Upper lobe of left lung (tissue), 6 donors: ENCODE data around the gene SCRN2. TPM values are rescaled to one million over a fixed set of nuclear protein-coding genes. Genes with fewer than 3 reads are reported as not detected.
A peak's percentile ranks its signal among the peaks of the same experiment; 100 is the strongest.

ENCODE experiments used
- ATAC-seq, 2 donors: fragments of 200-7000 bp; cut with Tn5 transposase; one replicate each; pipeline ENCODE4 v1.9.1; 2022; ENCODE audit warnings: mild to moderate bottlenecking in 2 of 2, moderate library complexity in 2 of 2; ENCODE audit not compliant: low FRiP score in 2 of 2
- DNase-seq, 2 donors: peaks; one replicate each; pipeline ENCODE4 v3.0.0-alpha.2; 2019 to 2020
- H3K27ac ChIP-seq, 4 donors: fragments of 200-600 bp; sonication (generic); one replicate each; pipeline ENCODE4 v1.5.1; 2016 to 2019
- H3K27me3 ChIP-seq, 4 donors: fragments of 200-600 bp; sonication (generic); one replicate each; pipeline ENCODE4 v1.5.1; 2017 to 2019
- H3K36me3 ChIP-seq, 4 donors: fragments of 200-600 bp; sonication (generic); one replicate each; pipeline ENCODE4 v1.5.1; 2016 to 2019
- H3K4me1 ChIP-seq, 4 donors: fragments of 200-600 bp; sonication (generic); one replicate each; pipeline ENCODE4 v1.5.1; 2018 to 2019
- H3K4me3 ChIP-seq, 4 donors: fragments of 200-600 bp; sonication (generic); one replicate each; pipeline ENCODE4 v1.5.1; 2017 to 2019; ENCODE audit warnings: mild to moderate bottlenecking in 2 of 4, moderate library complexity in 1 of 4
- H3K9me3 ChIP-seq, 4 donors: fragments of 200-600 bp; sonication (generic); one replicate each; pipeline ENCODE4 v1.5.1; 2018 to 2019
- CTCF ChIP-seq, 6 experiments: fragments of 450-650 bp in 4 of 6; fragments of 200-600 bp in 2 of 6; sonication (generic) in 2 of 6; IDR thresholded peaks; one replicate each; pipeline ENCODE4 v1.5.1; 2016 to 2019; ENCODE audit warnings: antibody characterized with exemption in 6 of 6
- EP300 ChIP-seq, 4 donors: sonication (generic); formaldehyde crosslinking; IDR thresholded peaks; one replicate each; pipeline ENCODE4 v1.5.1; 2017; ENCODE audit warnings: antibody characterized with exemption in 4 of 4, control low read depth in 2 of 4
- POLR2A ChIP-seq, 4 donors: fragments of 450-650 bp; IDR thresholded peaks; one replicate each; pipeline ENCODE4 v1.5.1; 2016 to 2017; ENCODE audit warnings: antibody characterized with exemption in 4 of 4, mild to moderate bottlenecking in 2 of 4
- POLR2AphosphoS5 ChIP-seq, 2 donors: sonication (generic); formaldehyde crosslinking; IDR thresholded peaks; one replicate each; pipeline ENCODE4 v1.5.1; 2017; ENCODE audit warnings: antibody characterized with exemption in 2 of 2
- WGBS, 2 donors: methylation state at CpG; one replicate each; pipeline ENCODE4 v1.1.5; 2017 to 2018; 5-methylcytosine and 5-hydroxymethylcytosine counted together
- total RNA-seq, 6 donors: library from RNA; depleted of rRNA in 4 of 6; stranded (reverse); fragments of >200 nt in 4 of 6; gene quantifications; one replicate each; pipeline versions ENCODE4 v1.1.0 to v1.2.1, GENCODE V29; 2016 to 2021
- donor health status: DM: no; HTN: no; CAD: no; lungs with moderate emphysema.
- donor health status: DM: no; HTN: yes; CAD: no; lungs with severe emphysema.

Gene SCRN2
- total RNA-seq, 6 donors from 2014 or later, result 24.4 to 73.3 (median 34.8) TPM

- H3K4me1 ChIP-seq, result peaks cover 42 to 76% (median 50%) of the 10 kb centered on the region in 4 donors
- H3K27ac ChIP-seq, result peak overlapping the region in 2 of 4 donors; percentile 8 to 67
- no peak for ATAC-seq
- no peaks in the 10 kb centered on the region for H3K9me3 ChIP-seq
- no peak for DNase-seq
- H3K27me3 ChIP-seq, result peaks cover 0 to 19% (median 6%) of the 10 kb centered on the region in 4 donors
- peaks cover 0 to 20% (median 0%) of the 10 kb centered on the region in 4 donors for H3K36me3 ChIP-seq
- 37 to 56% methylated on average over 4 to 6 of the region's 6 CpGs for WGBS, 2 donors
- TF ChIP-seq POLR2A (IDR thresholded peaks at IDR 0.05), result no peak
- TF ChIP-seq CTCF (IDR thresholded peaks at IDR 0.05), result no peak
- TF ChIP-seq EP300 (IDR thresholded peaks at IDR 0.05), result no peak
- TF ChIP-seq POLR2AphosphoS5 (IDR thresholded peaks at IDR 0.05), result no peak
- H3K4me3 ChIP-seq, result no peak overlapping the region
Observed at GRCh38 chr17:47843391-47843730, 2.3 kb upstream of the SCRN2 start.

- ATAC-seq (no peak), DNase-seq (no peak)
- H3K4me3 ChIP-seq, result peak overlapping the region in 2 of 4 donors; percentile 75 to 90
- WGBS, 2 donors, result 67 to 69% methylated on average over 15 to 16 of the region's 16 CpGs
- peaks cover 0 to 23% (median 10%) of the 10 kb centered on the region in 4 donors for H3K36me3 ChIP-seq
- H3K9me3 ChIP-seq, result no peaks in the 10 kb centered on the region
- peaks cover 33 to 78% (median 45%) of the 10 kb centered on the region in 4 donors for H3K4me1 ChIP-seq
- TF ChIP-seq POLR2A (IDR thresholded peaks at IDR 0.05) (no peak), POLR2AphosphoS5 (IDR thresholded peaks at IDR 0.05) (peak in 1 of 2 donors; percentile 4)
- peaks cover 0 to 2% (median under 1%) of the 10 kb centered on the region in 4 donors for H3K27me3 ChIP-seq
- H3K27ac ChIP-seq, result peak overlapping the region; percentile 45 to 85 (median 82)
Observed at GRCh38 chr17:47841488-47842291, 617 bp upstream of the SCRN2 start.

GRCh38 chr17:47840001-47840741 is 902 bp downstream of the SCRN2 start:
- H3K9me3 ChIP-seq, result no peaks in the 10 kb centered on the region
- TF ChIP-seq POLR2AphosphoS5 (IDR thresholded peaks at IDR 0.05) (no peak), EP300 (IDR thresholded peaks at IDR 0.05) (no peak), POLR2A (IDR thresholded peaks at IDR 0.05) (no peak), CTCF (IDR thresholded peaks at IDR 0.05) (no peak)
- H3K4me3 ChIP-seq, result peak overlapping the region; percentile 73 to 95 (median 82)
- peaks cover 36 to 77% (median 48%) of the 10 kb centered on the region in 4 donors for H3K4me1 ChIP-seq
- no peaks in the 10 kb centered on the region for H3K27me3 ChIP-seq
- peak overlapping the region; percentile 45 to 85 (median 82) for H3K27ac ChIP-seq
- WGBS, 2 donors, result 43 to 69% methylated on average over 10 to 17 of the region's 17 CpGs
- DNase-seq (no peak), ATAC-seq (no peak)
- H3K36me3 ChIP-seq, result peaks cover 0 to 33% (median 17%) of the 10 kb centered on the region in 4 donors

- Histone ChIP-seq H3K27me3 (no peaks in the 10 kb centered on the region), H3K4me3 (no peak overlapping the region), H3K36me3 (peaks cover 0 to 33% (median 17%) of the 10 kb centered on the region in 4 donors), H3K4me1 (peaks cover 32 to 78% (median 46%) of the 10 kb centered on the region in 4 donors), H3K27ac (no peak overlapping the region), H3K9me3 (no peaks in the 10 kb centered on the region)
- 88 to 95% methylated on average over 4 to 5 of the region's 5 CpGs for WGBS, 2 donors
- TF ChIP-seq POLR2AphosphoS5 (IDR thresholded peaks at IDR 0.05), result no peak
- no peak for TF ChIP-seq EP300 (IDR thresholded peaks at IDR 0.05)
- no peak for TF ChIP-seq CTCF (IDR thresholded peaks at IDR 0.05)
- TF ChIP-seq POLR2A (IDR thresholded peaks at IDR 0.05), result no peak
- DNase-seq (no peak), ATAC-seq (no peak)
Observed at GRCh38 chr17:47839071-47839470, 2.0 kb downstream of the SCRN2 start.

GRCh38 chr17:47838636-47839035 is 2.4 kb downstream of the SCRN2 start:
- ATAC-seq (no peak), DNase-seq (peak in 1 of 2 donors; percentile 70)
- Histone ChIP-seq H3K9me3 (no peaks in the 10 kb centered on the region), H3K4me1 (peaks cover 30 to 79% (median 46%) of the 10 kb centered on the region in 4 donors), H3K27me3 (no peaks in the 10 kb centered on the region), H3K36me3 (peaks cover 0 to 33% (median 17%) of the 10 kb centered on the region in 4 donors), H3K4me3 (no peak overlapping the region), H3K27ac (no peak overlapping the region)
- TF ChIP-seq CTCF (IDR thresholded peaks at IDR 0.05) (no peak), EP300 (IDR thresholded peaks at IDR 0.05) (no peak), POLR2AphosphoS5 (IDR thresholded peaks at IDR 0.05) (no peak), POLR2A (IDR thresholded peaks at IDR 0.05) (no peak)
- 92 to 96% methylated on average over 12 to 13 of the region's 13 CpGs for WGBS, 2 donors
